HG02970 (cell line): ENCODE measurements around the gene CACNB2.
"Not testable (repeated sequence)": the region's sequence is repeated elsewhere in the genome, so short reads cannot be mapped to it uniquely, and the experiment has no call there.

Experiments used
- ATAC-seq: cut with Tn5 transposase; IDR thresholded peaks from one replicate; pipeline ENCODE4 v1.9.1; 2021; ENCODE audit warnings: mild to moderate bottlenecking, moderate library complexity, moderate number of reproducible peaks; ENCODE audit not compliant: unreplicated experiment, low FRiP score

The CACNB2 gene

GRCh38 chr10:18429335-18429734, 289.1 kb downstream of the CACNB2 start:
- ATAC-seq, result no peak

GRCh38 chr10:18436902-18437301, 296.7 kb downstream of the CACNB2 start:
- no peak for ATAC-seq

- no peak for ATAC-seq
These were observed 297.3 kb downstream of the CACNB2 start for GRCh38 chr10:18437486-18437885.

- no peak for ATAC-seq
These were observed 298.3 kb downstream of the CACNB2 start for GRCh38 chr10:18438361-18439126.

- no peak for ATAC-seq
These were observed 299.4 kb downstream of the CACNB2 start for GRCh38 chr10:18439601-18440000.

- ATAC-seq, result not testable (repeated sequence)
These were observed 305.4 kb downstream of the CACNB2 start for GRCh38 chr10:18445635-18446034.

GRCh38 chr10:18446205-18446604, 306.0 kb downstream of the CACNB2 start:
- ATAC-seq, result no peak

- ATAC-seq, result no peak
These were observed 309.4 kb downstream of the CACNB2 start for GRCh38 chr10:18449611-18450026.

- ATAC-seq, result no peak
These were observed 310.1 kb downstream of the CACNB2 start for GRCh38 chr10:18450298-18450697.

GRCh38 chr10:18455086-18455884, 315.1 kb downstream of the CACNB2 start:
- no peak for ATAC-seq

GRCh38 chr10:18456984-18457383, 316.8 kb downstream of the CACNB2 start:
- peak; percentile 95 for ATAC-seq

GRCh38 chr10:18460032-18460431, 319.8 kb downstream of the CACNB2 start:
- no peak for ATAC-seq

- no peak for ATAC-seq
These were observed 323.5 kb downstream of the CACNB2 start for GRCh38 chr10:18463673-18464211.

- no peak for ATAC-seq
These were observed 328.9 kb downstream of the CACNB2 start for GRCh38 chr10:18469125-18469524.

- ATAC-seq, result no peak
These were observed 332.8 kb downstream of the CACNB2 start for GRCh38 chr10:18472977-18473376.

GRCh38 chr10:18473424-18474117, 333.3 kb downstream of the CACNB2 start:
- no peak for ATAC-seq

- ATAC-seq, result no peak
These were observed 333.9 kb downstream of the CACNB2 start for GRCh38 chr10:18474118-18474455.

- no peak for ATAC-seq
These were observed 335.9 kb downstream of the CACNB2 start for GRCh38 chr10:18476076-18476647.

GRCh38 chr10:18478354-18478753, 338.1 kb downstream of the CACNB2 start:
- ATAC-seq, result no peak

GRCh38 chr10:18479502-18479901, 339.3 kb downstream of the CACNB2 start:
- ATAC-seq, result no peak
